GM18498 (cell line): ENCODE measurements around the gene ZPBP2.
"Not testable (repeated sequence)": the region's sequence is repeated elsewhere in the genome, so short reads cannot be mapped to it uniquely, and the experiment has no call there.

Source experiments
- ATAC-seq: cut with Tn5 transposase; IDR thresholded peaks from one replicate; pipeline ENCODE4 v1.9.1; 2021; ENCODE audit warnings: mild to moderate bottlenecking, moderate library complexity; ENCODE audit not compliant: unreplicated experiment

Gene ZPBP2

GRCh38 chr17:39867880-39868553, at the start of gene ZPBP2:
Gene ZPBP2, plus strand, starts transcription at chr17:39868202. Its CDS starts 153 bp downstream, at chr17:39868355.
- no peak for ATAC-seq

- ATAC-seq = no peak
Observed at GRCh38 chr17:39818358-39819000, 49.5 kb upstream of the ZPBP2 start.

- no peak for ATAC-seq
Observed at GRCh38 chr17:39820541-39820940, 47.5 kb upstream of the ZPBP2 start.

- no peak for ATAC-seq
Observed at GRCh38 chr17:39820987-39821386, 47.0 kb upstream of the ZPBP2 start.

GRCh38 chr17:39822051-39822451, 46.0 kb upstream of the ZPBP2 start:
- ATAC-seq = no peak

GRCh38 chr17:39823407-39824054, 44.5 kb upstream of the ZPBP2 start:
- ATAC-seq = no peak

GRCh38 chr17:39826334-39826733, 41.7 kb upstream of the ZPBP2 start:
- no peak for ATAC-seq

- no peak for ATAC-seq
Observed at GRCh38 chr17:39828443-39828842, 39.6 kb upstream of the ZPBP2 start.

- no peak for ATAC-seq
Observed at GRCh38 chr17:39831588-39831987, 36.4 kb upstream of the ZPBP2 start.

GRCh38 chr17:39834017-39834416, 34.0 kb upstream of the ZPBP2 start:
- no peak for ATAC-seq

GRCh38 chr17:39835038-39835786, 32.8 kb upstream of the ZPBP2 start:
- ATAC-seq = no peak

- ATAC-seq = no peak
Observed at GRCh38 chr17:39836117-39836516, 31.9 kb upstream of the ZPBP2 start.

GRCh38 chr17:39838057-39838456, 29.9 kb upstream of the ZPBP2 start:
- no peak for ATAC-seq

GRCh38 chr17:39838784-39839183, 29.2 kb upstream of the ZPBP2 start:
- ATAC-seq = no peak

GRCh38 chr17:39841134-39841683, 26.8 kb upstream of the ZPBP2 start:
- no peak for ATAC-seq

- ATAC-seq = no peak
Observed at GRCh38 chr17:39845052-39845846, 22.8 kb upstream of the ZPBP2 start.

GRCh38 chr17:39846205-39846604, 21.8 kb upstream of the ZPBP2 start:
- ATAC-seq = no peak

- no peak for ATAC-seq
Observed at GRCh38 chr17:39848600-39848999, 19.4 kb upstream of the ZPBP2 start.

GRCh38 chr17:39850186-39850585, 17.8 kb upstream of the ZPBP2 start:
- ATAC-seq = not testable (repeated sequence)

GRCh38 chr17:39852239-39852638, 15.8 kb upstream of the ZPBP2 start:
- ATAC-seq = no peak
